ENCODE results near the gene TTC21A. TPM values are rescaled to one million over a fixed set of nuclear protein-coding genes. Genes with fewer than 3 reads are reported as not detected.

Gene TTC21A
- total and polyA plus RNA-seq, 2 of the 13 experiments (the other 11 are each of a cell fraction or from before 2014, with no cell fraction given) = 0.31 to 1.5 TPM

DNA sequence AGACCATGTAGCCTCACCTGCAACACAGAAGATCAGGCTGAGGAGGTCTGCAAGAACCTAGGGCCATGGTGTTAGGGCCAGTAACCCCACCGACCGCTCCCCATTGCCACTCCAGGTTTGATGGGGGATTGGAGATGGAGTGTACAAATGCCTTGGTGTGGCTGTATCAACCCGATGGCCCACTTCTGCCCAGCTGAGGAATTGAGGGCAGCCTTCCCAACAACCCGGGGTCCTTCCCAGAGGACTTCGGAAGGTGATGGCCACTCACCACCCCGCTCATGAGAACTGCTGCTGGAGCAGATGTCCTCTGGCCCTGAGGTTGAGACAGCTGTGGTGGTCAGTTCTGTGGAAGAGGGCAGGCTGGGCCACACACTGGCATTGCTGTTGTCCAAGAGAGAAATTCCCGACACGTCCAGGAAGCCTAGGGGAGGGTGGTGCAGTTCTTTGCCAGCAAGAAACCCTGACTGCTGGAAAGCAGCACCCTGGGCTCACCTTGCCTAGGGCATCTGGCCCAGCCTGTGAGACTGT, 8.9 kb upstream of the TTC21A start:
- H3K27me3 ChIP-seq (ENCODE audit: control insufficient read depth in 1 of 2, insufficient read depth in 2 of 2, low read length in 2 of 2) = no peaks in the 10 kb centered on the region
- no peaks in the 10 kb centered on the region for H3K79me2 ChIP-seq (ENCODE audit: insufficient read depth, low read length)
- H3K4me2 ChIP-seq (ENCODE audit: low read depth, low read length) = no peak overlapping the region
- H3K9me3 ChIP-seq (ENCODE audit: low read length) = no peaks in the 10 kb centered on the region
- intact Hi-C loops (cut with micrococcal nuclease; ENCODE audit: unreplicated experiment) = loop anchor here (5.0 kb wide), 1 partner anchor 1641 kb away; no protein-coding TSS in a partner anchor
- no peak overlapping the region for H2AFZ ChIP-seq (ENCODE audit: low read length)
- in situ Hi-C loops (cut with HindIII; ENCODE audit: extremely low pct_ligation_motif_present, low pct_unique_long_range_greater_than_20kb) = no loop called here
- FAIRE-seq = no peak
- ChIA-PET CTCF (ENCODE audit: low intra/inter-chr PET ratio, low total read pairs) (no interaction called here), POLR2A (no interaction called here)
- no peak for ATAC-seq
- no peak for DNase-seq (ENCODE audit: low spot score)
- BruUV-seq (replicated peaks) = no TSS peak
- TF ChIP-seq ZNF816 (CRISPR knock-in tag; IDR thresholded peaks at IDR 0.05; ENCODE audit: borderline replicate concordance) (no peak), RNF2 (conservative IDR thresholded peaks at IDR 0.05; ENCODE audit: low read depth) (no peak), ZSCAN30 (CRISPR knock-in tag; IDR thresholded peaks at IDR 0.05) (no peak), RXRA (CRISPR knock-in tag; IDR thresholded peaks at IDR 0.05) (no peak), JUNB (CRISPR knock-in tag; IDR thresholded peaks at IDR 0.05; ENCODE audit: borderline replicate concordance) (no peak), ZNF550 (CRISPR knock-in tag; IDR thresholded peaks at IDR 0.05; ENCODE audit: borderline replicate concordance) (no peak), SMAD9 (CRISPR knock-in tag; IDR thresholded peaks at IDR 0.05) (no peak), SMARCC2 (IDR thresholded peaks at IDR 0.05) (no peak), SALL2 (CRISPR knock-in tag; IDR thresholded peaks at IDR 0.05) (no peak)
- TF ChIP-seq, protein P1, sequence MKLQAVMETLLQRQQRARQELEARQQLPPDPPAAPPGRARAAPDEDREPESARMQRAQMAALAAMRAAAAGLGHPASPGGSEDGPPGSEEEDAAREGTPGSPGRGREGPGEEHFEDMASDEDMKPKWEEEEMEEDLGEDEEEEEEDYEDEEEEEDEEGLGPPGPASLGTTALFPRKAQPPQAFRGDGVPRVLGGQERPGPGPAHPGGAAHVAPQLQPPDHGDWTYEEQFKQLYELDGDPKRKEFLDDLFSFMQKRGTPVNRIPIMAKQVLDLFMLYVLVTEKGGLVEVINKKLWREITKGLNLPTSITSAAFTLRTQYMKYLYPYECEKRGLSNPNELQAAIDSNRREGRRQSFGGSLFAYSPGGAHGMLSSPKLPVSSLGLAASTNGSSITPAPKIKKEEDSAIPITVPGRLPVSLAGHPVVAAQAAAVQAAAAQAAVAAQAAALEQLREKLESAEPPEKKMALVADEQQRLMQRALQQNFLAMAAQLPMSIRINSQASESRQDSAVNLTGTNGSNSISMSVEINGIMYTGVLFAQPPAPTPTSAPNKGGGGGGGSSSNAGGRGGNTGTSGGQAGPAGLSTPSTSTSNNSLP (IDR thresholded peaks at IDR 0.05; ENCODE audit: low read depth, low read length) = no peak
- H4K20me1 ChIP-seq (ENCODE audit: insufficient read depth, low read length) = no peaks in the 10 kb centered on the region
- H3K36me3 ChIP-seq (replicated peaks in 1 of 2; ENCODE audit: control insufficient read depth in 1 of 2, insufficient read depth in 2 of 2, low read length in 2 of 2) = peaks cover 20 to 66% of the 10 kb centered on the region in 2 experiments
- H3K27ac ChIP-seq (ENCODE audit: extremely low read length, insufficient read depth, low read length) = no peak overlapping the region
- H3K4me1 ChIP-seq (ENCODE audit: insufficient read depth, low read length) = peaks cover 14% of the 10 kb centered on the region
- no peak overlapping the region for H3K9ac ChIP-seq (ENCODE audit: insufficient read depth, low read depth, low read length)
- no CpG with 5 or more reads among the region's 8 CpGs for WGBS (ENCODE audit: low lambda C conversion rate)
- no peak overlapping the region for H3K4me3 ChIP-seq (replicated peaks in 1 of 3; ENCODE audit: insufficient read depth in 1 of 3, low read depth in 2 of 3, low read length in 3 of 3)

All from HepG2 (cell line).